GM19099 (cell line): Measurements from ENCODE around the gene VEGFA.

ENCODE experiments used
- POLR2A ChIP-seq: IDR thresholded peaks from 3 replicates; pipeline ENCODE4 v1.6.1; 2011; ENCODE audit warnings: low read depth; ENCODE audit not compliant: insufficient read length; ENCODE audit errors: extremely low read depth

The VEGFA gene

DNA sequence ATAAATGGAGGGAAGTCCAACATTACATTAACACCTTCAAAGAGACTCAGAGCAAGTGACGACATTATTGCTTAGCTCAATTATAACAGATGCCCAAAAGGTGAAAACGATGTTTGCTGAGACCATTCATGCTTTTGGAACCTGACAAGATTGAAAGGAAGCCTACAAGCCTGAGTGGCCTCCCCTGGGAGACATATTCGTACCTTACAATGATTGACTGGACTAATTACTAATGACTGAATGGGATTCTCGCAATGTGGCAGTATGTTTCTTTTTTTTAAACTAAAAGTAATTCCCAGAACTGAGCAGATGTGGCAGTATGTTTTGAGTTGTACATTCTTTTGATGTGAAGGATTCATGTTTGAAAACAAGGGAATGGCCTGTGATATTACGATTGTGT, 49.9 kb downstream of the VEGFA start:
- TF ChIP-seq POLR2A: no peak

DNA sequence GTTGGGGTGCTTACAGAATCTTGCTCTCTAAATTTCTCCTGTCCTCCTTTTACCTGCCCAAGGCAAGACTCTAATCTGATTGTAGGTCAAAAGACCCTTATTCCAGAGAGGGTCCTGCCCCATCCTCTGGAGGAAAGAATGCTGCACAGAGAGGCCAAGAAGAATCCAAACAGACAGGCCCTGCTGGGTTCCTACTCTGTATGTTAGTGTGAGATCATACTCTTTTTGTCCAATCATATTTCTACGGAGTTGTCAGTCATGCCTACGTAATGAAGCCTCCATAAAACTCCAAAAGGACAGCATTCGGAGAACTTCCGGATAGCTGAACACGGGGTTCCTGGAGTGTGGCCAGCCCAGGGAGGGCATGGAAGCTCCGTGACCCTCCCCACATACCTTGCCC, 50.5 kb downstream of the VEGFA start:
- no peak for TF ChIP-seq POLR2A

DNA sequence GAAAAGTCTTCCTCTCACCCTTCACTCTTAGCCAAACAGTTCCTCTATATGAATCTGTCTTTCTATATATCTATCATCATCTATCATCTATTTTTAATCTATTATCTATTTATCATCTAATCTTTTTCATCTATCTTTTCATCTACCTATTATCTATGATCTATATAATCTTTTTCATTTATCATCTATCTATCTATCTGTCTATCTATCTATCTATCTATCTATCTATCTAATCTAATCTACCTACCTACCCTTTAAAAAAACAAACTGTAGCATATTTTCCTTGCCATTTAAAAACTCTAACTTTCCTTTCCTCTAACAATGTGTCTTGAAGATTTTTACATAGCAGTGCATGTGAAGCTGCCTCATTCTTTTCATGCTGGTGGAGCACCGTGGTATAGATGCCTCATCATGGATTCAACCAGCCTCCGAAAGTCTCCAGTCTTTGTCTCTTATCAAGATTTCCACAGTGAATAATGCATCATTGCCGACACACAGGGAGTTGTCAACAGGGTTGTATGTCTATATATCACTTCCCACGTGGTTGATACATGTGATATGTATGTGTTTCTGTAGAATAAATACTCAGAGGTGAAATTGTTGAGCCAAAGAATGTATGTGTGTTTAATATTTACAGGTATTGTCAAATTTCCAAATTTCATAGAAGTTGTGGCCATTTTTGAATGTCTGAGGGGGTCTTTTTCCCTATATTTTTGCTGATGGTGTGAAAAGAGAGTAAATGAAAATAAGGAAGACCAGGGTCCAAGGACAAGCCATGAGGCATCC, 51.3 kb downstream of the VEGFA start:
- TF ChIP-seq POLR2A: no peak

- TF ChIP-seq POLR2A: no peak
These were observed 53.4 kb downstream of the VEGFA start for GRCh38 chr6:43823390-43823789.

DNA sequence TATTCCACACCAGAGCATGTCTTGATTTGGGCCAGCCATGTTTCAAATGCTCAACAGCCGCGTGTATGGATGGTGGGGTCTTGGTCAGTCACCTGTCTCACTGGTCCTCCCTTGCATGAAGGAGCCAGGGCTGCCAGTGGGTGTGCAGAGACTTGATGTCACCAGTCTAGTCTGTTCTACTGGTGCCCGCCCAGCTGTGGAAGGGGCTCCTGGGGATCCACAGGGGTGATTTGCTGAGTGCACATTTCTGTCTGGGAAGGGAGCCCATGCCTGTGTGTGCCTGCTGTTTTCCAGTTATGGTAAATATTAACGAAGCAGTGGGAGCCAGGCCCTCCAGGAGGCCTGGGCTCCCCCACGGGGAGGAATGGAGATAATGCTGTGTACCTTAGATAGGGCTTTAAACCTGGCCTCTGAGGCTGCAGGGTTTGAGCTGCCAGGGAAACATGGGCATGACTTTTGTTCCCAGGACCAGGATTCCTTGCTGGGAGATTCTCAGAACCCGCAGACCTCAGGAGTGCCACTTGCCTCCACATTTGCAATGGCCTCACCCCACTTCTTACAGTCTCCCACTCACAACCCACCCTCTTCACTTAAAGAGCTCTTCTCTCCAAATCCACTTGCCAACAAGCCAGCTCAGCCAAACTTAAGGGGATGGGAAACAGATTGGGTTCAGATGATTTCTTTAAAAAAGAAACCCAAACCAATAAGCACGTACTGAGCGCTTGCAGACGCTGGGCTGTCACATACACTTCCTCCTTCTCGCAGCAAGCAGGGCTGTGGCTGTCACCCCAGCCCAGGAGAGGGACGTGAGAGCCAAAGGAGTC, 54.1 kb downstream of the VEGFA start:
- no peak for TF ChIP-seq POLR2A

GRCh38 chr6:43824703-43825064, 54.7 kb downstream of the VEGFA start:
- TF ChIP-seq POLR2A: no peak

GRCh38 chr6:43825187-43826115, 55.4 kb downstream of the VEGFA start:
- TF ChIP-seq POLR2A: no peak

GRCh38 chr6:43826730-43827129, 56.7 kb downstream of the VEGFA start:
- no peak for TF ChIP-seq POLR2A

DNA sequence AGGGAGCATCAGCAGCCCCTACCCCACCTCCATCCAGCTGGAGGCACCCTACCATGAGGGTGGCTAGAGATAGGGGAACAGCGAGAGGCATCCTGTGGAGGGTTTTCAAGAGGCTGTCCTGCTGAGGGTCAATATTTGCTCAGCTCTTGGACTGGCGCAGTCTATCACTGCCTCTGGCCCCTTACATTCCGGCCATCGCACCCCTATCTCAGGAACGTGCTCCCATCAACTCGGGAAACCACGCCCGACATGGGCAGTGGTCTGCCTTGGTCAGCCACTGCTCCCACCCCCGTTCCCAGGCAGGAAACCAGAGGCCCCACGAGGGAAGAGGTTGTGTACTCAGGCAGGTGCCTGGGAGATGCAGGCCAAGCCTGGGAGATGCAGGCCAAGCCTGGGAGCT, 57.9 kb downstream of the VEGFA start:
- TF ChIP-seq POLR2A: no peak

GRCh38 chr6:43828711-43829110, 58.7 kb downstream of the VEGFA start:
- TF ChIP-seq POLR2A: no peak

- no peak for TF ChIP-seq POLR2A
These were observed 59.5 kb downstream of the VEGFA start for GRCh38 chr6:43829470-43829869.

- no peak for TF ChIP-seq POLR2A
These were observed 60.8 kb downstream of the VEGFA start for GRCh38 chr6:43830775-43831174.

GRCh38 chr6:43831191-43831590, 61.2 kb downstream of the VEGFA start:
- no peak for TF ChIP-seq POLR2A

GRCh38 chr6:43833223-43833995, 63.4 kb downstream of the VEGFA start:
- no peak for TF ChIP-seq POLR2A

- no peak for TF ChIP-seq POLR2A
These were observed 64.0 kb downstream of the VEGFA start for GRCh38 chr6:43833996-43834390.

- TF ChIP-seq POLR2A: no peak
These were observed 64.6 kb downstream of the VEGFA start for GRCh38 chr6:43834528-43835155.
